Activated CD8-positive, alpha-beta memory T cell treated with anti-CD3 and anti-CD28 coated beads, Interleukin-2, amount 50 U/mL, for 1 hour (primary cell): ENCODE data around the gene IL25.
"Not testable (repeated sequence)": the region's sequence is repeated elsewhere in the genome, so short reads cannot be mapped to it uniquely, and the experiment has no call there.

Experiments used
- DNase-seq: peaks from one replicate; pipeline ENCODE4 v3.0.0-alpha.2; 2020; ENCODE audit errors: extremely low read depth

Gene IL25

DNA sequence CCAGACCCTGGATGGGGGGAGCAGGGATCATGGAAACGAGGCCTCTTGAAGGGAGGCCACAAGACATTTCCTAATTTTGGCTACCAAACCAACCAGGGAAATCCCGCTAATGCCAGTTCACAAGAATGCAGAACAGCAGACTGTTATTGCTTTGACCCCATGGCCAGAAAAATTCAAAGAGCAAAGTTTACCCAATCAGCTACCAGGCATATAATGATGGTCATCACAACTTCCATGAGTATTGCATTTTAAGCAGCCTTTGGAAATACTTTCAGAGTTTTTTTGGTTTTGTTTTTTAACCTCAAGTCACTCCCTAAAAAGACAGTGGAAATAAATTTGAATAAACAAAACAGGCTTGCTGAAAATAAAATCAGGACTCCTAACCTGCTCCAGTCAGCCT is at the start of gene IL25:
Gene IL25 (plus strand): TSS at position 301 of the 400 bp plus-strand sequence.
- DNase-seq = no peak

DNA sequence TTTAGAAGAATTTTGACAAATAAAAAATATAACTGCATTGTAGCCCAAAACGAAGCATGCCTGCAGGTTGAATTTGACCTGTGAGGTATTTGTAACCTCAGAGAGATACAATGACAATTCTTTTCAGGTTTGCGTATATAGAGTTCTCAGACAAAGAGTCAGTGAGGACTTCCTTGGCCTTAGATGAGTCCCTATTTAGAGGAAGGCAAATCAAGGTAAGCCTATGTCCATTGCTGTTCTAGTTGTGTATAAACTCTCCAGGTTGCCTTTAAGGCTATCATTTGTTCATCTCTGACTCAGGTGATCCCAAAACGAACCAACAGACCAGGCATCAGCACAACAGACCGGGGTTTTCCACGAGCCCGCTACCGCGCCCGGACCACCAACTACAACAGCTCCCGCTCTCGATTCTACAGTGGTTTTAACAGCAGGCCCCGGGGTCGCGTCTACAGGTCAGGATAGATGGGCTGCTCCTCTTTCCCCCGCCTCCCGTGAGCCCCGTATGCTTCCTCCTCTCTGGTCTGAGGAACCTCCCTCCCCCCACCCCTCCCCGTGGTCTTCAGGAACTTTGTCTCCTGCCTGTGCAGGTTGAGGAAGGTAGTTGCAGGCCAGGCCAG is 48.7 kb upstream of the IL25 start:
- DNase-seq = no peak

DNA sequence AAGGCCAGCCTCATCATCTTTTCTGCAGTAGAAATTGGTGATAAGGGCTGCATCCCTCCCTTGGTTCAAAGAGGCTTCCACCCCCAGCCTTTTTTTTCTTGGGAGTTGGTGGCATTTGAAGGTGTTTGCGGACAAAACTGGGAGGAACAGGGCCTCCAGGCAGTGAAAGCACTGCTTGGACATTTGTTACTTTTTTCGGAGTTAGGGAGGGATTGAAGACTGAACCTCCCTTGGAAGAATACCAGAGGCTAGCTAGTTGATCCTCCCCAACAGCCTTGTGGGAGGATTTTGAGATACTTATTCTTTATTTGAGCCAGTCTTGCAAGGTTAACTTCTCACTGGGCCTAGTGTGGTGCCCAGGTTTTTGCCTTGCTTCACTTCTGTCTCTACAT is 48.2 kb upstream of the IL25 start:
- DNase-seq = no peak

DNA sequence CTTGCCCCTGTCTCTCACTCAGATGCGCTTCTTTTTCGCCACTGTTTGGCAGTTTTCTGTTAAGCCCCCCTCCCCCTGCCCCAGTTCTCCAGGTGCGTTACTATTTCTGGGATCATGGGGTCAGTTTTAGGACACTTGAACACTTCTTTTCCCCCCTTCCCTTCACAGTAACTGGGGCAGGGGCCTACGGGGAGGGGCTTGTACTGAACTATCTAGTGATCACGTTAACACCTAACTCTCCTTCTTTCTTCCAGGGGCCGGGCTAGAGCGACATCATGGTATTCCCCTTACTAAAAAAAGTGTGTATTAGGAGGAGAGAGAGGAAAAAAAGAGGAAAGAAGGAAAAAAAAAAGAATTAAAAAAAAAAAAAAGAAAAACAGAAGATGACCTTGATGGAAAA is 47.6 kb upstream of the IL25 start:
- DNase-seq = no peak

DNA sequence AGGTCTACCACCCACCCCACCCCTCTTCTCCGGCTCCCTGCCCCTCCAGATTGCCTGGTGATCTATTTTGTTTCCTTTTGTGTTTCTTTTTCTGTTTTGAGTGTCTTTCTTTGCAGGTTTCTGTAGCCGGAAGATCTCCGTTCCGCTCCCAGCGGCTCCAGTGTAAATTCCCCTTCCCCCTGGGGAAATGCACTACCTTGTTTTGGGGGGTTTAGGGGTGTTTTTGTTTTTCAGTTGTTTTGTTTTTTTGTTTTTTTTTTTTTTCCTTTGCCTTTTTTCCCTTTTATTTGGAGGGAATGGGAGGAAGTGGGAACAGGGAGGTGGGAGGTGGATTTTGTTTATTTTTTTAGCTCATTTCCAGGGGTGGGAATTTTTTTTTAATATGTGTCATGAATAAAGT is 46.9 kb upstream of the IL25 start:
- DNase-seq = not testable (repeated sequence)

DNA sequence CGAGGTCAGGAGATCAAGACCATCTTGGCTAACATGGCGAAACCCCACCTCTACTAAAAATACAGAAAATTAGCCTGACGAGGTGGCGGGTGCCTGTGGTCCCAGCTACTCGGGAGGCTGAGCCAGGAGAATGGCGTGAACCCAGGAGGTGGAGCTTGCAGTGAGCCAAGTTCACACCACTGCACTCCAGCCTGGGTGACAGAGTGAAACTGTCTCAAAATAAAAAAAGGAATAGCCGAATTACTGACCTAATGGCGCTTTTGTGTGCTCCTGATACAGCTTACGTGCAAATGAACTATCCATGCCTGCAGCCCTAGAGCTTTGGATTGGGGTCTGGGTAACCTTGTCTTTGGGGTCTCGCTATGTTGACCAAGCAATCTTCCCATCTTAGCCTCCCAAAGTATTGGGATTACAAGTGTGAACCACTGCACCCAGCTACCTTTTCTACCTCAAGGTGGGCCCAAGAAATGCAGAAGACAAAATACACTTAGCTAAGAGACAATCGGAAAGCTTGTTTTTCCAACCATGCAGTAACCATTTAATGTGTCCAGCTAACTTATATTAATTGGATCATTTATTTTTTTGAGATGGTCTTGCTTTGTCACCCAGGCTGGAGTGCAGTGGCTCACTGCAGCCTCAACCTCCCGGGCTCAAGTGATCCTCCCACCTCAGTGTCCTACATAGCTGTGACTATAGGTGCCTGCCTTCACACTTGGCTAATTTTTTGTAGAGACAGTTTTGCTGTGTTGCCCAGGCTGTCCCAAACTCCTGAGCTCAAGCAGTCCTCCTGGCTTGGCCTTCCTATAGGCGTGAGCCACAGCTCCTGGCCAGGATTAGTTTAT is 45.9 kb upstream of the IL25 start:
- no peak for DNase-seq

DNA sequence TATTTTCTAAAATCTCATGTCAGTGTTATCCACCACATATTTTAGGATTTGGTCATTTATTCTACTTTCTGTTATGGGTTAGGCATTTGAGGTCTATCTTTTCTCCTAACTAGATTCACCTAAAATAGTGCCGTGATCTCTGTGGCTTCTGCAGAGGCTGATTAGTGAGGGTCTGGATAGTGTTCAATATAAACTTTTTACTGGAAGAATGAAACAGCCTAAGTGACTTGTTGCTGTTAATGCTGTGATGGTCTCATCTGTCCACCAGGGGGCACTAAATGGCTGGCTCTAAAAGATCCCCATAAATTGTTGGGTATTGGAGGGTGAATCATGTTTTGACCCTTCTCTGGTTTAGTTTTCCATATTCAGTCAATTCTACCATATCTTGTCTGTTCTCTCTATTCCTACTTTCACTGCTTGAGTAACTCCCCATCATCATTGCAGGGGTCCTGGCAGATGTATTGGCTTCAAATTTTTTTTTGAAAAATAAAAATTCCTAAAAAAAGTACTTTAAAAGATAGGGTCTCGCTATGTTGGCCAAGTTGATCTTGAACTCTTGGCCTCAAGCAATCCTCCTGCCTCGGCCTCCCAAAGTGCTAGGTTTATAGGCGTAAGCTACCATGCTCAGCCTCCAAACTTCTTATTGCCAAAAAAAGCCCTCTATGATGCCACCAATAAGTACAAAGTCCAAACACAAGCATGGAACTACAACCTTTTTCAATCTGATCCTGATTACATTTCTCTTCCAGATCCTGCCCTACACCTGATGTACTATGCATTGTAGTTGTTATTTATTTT is 44.5 kb upstream of the IL25 start:
- no peak for DNase-seq

DNA sequence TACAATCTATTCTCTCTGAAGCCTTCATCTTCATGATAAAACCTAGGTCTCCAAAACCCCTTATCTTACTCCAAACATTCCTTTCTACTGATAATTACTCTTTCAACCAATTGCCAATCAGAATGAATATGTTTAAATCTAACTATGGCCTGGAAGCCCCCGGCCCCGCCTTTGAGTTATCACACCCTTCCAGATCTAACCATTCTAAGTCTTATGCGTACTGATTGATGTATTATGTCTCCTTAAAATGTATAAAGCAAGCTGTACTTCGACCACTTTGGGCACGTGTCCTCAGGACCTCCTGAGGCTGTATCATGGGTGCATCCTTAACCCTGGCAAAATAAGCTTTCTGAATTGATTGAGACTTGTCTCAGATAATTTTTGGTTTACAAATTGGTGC is 37.0 kb upstream of the IL25 start:
- DNase-seq = no peak

DNA sequence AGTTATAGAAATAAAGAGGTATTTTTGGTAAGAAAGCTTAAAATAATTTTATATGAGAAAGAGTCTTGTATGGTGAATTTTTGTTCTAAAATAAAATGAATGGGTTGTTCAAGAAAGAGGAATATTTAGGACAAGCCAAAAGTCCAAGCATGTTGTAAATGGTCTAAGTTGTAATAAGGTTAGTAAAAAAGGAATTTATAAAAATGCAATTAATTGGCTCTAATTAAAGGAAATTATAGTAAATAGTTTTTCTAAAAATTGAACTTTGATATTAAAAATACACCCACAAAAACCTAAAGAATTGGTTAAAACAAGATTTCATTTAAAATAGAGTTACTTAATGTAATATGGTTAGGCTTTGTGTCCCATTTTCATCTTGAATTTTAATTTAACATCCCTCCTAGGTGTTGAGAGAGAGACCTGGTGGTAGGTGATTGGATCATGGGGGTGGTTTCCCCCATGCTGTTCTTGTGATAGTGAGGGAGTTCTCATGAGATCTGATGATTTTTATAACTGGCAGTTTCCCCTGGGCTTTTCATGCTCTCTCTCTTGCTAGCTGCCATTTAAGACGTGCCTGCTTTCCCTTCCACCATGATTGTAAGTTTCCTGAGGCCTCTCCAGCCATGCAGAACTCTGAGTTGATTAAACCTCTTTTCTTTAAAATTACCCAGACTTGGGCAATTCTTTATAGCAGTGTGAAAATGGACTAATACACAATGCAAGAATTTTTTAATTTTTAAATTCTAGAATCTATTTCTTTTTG is 32.9 kb upstream of the IL25 start:
- no peak for DNase-seq

DNA sequence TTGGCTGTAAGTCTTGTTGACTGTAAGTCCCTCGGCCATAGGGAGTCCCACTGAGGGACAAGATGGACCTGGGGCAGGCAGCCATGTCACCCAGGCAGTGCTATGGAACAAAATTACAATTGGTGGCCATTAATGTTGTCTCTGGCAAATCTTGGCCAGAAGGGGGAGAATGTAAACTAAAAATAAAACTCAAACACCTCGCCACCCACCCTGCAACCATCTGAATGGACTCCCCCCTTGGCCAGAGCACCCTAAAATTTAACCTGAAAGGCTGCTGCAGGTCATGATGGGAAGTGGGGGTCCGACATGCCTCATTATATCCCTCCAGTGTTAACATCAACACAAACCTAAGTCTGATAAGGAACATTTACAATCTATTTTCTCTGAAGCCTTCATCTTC is 28.1 kb upstream of the IL25 start:
- no peak for DNase-seq

DNA sequence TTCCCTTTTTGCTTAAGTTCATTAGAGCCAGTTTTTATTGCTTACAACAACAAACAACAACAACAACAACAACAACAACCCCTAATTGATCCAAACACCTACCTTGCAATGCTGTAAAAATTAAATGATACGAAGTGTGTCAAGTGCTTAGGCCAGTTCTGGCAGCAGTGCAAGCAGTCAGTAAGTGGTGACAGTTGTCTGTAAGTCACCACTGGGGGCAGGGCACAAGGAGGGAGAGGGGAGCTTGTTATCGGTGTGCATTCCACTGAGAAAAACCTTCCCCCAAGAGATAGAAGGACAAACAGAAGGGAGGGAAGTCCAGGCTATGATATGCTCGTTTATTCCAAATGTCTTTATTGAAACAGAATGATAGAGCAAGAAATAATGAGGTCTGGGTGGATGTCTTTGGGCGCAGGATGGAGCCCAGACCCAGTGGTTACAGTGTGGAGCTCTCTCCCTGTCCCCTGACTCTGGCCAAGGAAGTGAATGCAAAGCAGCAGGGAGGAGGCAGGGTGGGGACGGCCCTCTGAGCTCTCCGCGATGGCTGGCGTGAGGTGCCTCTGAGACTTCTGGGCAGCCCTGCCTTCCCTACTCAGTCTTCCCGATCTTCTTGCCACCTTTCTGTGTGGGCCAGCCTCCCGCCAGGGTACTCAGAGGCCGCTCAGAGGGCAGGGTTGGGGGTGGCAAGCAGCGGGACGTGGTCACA is 26.5 kb upstream of the IL25 start:
- no peak for DNase-seq

DNA sequence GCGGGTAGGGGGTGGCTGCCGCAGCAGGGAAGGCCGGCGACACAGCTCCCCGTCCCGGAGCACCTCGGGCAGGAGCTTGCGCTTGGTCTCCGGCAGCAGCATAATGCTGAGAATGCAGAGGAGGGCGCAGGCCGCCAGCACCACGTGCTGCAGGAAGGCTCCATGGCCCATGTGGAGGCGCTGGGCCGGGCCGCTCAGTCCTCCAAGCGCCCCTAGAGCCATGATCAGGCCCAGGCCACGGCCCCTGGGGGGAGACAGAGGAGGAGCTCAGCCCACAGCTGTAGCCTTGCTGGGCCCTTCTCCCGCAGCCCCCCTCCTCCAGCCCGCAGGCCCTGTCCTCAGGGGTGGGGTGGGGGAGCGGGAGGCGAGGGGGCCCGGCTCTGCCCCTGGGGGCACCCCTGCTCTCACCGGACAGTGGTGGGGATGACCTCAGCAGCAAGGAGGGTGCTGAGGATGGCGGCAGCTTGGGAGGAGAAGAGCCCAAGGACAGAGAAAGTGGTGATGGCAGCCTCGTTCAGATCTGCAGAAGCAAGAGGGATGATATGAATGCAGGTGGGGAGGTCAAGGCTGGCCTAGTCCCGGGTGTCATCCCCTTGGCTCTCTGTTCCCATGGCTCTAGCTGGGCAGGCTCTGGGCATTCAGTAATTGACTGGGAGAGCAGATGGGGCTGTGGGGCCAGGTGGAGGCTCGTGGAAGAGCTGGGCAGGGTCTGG is 25.8 kb upstream of the IL25 start:
- DNase-seq = no peak

DNA sequence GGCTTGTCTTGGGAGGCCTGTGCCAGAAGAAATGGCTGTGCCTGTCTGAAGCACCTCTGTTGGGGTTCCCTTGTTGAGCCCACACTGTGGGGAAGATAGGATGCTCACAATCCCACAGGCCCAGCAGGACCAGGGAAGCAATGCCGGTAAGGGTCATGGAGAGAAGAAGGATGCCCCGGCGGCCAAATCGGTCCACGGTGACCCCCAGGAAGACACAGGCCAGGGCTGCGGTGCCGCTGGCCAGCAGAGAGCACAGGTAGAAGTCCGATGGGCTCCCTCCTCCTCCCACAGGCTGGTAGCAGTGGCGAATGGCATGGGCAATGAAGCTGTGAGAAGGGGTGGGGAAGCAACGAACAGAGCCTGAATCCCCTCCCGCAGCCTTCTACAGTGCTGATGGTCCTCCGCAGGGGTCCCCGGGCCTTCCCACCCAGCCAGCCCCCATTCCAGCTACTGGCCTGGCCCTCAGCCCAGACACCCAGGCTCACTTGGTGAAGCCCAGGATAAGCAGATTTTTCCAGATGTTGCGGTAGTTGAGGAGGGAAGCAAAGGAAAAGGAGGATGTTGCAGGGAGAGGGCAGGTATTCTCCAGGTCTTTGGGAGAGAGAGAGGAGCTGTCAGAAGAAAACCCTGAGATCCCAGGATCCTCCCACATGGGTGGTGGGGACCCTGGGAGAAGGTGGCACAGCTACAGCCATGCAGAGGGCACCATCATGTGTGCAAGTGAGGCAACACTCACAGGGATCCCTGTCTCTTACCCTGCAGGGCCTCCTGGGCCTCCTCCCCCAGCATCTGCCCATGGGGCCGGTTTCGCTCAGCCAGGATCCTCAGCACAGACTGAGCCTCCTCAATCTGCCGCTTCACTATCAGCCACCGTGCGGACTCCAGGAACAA is 25.0 kb upstream of the IL25 start:
- DNase-seq = no peak

DNA sequence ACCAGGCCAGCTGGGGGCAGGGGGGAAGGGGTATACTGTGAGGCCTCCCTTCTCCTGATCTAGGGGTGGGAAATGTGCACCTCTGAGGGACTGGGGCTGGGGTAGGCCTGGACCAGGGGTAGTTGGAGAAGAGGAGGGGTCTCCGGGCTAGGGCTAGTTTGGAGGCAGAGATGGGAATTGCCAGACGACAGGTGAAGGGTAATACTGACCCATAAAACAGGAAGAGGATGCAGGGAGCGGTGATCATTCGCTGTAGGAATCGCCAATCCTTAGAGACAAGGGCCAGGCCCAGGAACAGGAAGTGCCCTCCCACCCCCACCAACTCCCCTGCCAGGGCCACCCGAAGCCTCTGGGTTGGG is 24.3 kb upstream of the IL25 start:
- no peak for DNase-seq

DNA sequence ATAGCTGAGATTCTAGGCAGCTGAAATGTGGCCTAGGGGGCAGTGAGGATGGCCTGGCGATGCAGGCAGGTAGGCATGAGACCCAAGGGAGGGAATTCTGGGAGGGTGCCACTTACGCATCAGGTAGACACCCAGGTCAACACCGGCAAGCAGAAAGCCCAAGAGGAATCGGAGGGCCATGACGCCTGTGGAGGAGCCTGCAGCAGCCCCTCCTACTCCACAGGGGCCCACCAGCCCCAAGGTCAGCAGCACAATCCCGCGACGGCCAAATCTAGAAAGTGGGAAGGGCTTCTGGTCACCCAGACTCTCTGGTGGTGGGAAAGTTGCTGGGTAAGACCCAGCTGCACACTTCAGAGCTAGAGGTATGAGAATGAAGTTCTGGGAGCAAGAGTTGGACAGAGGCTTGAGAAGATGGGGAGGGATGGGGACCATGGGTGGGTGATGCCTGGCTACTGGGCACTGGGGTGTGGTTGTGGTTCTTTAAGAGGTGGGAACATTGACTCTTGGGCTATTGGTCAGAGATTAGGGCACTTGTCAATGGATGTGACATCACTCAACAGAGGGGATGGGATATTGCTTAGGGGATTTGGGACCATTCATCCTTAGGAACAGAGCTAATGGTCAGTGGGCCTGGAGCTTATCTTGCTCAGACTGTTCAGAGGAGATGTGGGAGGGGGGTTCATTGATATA is 23.3 kb upstream of the IL25 start:
- no peak for DNase-seq

DNA sequence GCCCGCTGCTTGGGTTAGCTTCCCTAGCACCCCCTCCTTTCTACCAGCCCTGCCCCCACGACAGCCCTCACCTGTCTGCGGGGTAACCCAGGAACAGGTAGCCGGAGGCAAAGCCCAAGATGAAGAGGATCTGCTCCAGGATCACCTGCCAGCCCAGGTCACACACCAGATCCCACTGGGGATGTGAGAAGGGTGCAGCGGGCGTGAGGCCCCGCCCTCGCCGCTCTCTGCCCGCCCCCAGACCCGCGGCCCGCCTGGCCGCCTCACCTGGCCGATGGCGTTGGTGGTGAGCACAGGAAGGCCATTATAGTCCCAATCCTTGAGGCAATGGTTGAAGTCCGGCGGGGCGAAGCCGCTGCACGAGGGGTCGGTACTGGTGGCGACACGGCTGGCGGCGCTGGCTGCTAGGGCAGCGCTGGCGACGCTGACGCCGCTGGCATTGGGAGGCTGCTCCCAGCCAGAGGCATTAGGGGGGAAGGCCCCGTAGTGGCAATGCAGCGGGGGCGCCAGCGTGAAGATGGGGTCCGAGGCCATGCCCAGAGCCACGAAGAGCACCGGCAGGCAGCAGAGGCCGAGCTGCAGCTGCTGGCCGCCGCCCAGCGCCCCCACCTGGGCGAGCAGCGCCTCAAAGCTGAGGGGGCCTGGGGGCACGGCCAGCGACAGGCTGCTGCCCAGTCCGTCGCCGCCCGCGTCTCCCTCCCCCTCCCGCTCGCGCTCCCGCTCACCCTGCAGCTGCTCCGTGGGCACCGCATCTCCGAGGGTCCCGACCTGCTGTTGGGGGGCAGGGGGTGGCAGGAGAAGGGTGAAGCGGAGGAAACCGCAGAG is 20.7 kb upstream of the IL25 start:
- DNase-seq = no peak

DNA sequence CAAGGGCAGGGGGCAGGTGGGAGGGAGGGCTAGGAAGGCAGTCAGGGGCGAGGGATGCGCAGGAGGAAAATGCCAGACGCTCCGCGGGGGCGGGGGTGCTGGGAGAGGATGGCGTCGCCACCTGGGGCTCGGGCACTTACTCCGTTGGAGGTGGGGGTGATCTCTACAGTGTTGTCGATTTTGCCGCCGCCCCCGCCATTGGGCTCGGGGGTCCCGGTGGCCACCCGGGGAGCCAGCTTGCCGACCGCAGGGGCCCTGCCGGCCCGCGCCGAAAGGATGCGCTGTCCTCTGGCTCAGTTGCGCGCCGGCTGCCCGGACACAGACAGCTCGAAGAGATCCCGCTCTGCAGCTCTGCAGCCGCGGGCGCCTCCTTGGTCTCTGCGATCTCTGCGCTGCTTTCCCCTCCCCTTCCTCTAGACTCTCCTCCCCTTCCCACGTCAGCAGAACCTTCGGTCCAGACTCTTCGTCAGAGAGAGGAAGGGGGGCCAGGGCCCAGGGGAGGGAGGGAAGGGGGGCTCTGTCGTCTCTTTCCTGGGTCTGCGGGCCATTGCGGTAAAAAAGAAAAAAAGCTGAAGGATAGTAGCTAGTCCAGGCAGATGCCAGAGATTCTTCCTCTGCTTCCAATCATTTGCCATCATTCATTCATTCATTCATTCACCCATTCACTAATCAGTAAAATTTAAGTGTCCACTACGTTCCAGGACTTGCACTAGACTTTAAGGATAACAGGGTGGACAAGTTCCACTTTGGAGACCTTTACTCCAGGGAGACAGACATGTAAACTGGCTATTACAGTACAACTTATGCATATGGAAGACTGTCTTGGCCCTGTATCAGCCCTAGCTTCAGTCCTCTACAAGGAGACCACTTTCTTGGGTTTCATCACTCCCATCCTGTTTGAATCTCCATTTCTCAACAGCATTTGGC is 19.8 kb upstream of the IL25 start, which contains the start of gene SLC22A17:
Gene SLC22A17 (minus strand): TSS at position 382 of the 927 bp plus-strand sequence.
- peak; percentile 30 for DNase-seq
